HFFc6 (cell line): ENCODE data around the gene OR1I1. TPM values are rescaled to one million over a fixed set of nuclear protein-coding genes. Genes with fewer than 3 reads are reported as not detected.

Source experiments
- DNase-seq: peaks from one replicate; pipeline ENCODE4 v3.0.0-alpha.2; 2018
- H3K27ac Mint-ChIP-seq: 2 replicates; pipeline ENCODE4 v1.8.0; 2020; ENCODE audit warnings: mild to moderate bottlenecking, mixed read lengths
- H3K27me3 Mint-ChIP-seq: 2 replicates; pipeline ENCODE4 v1.8.0; 2021; ENCODE audit warnings: mild to moderate bottlenecking, moderate library complexity, mixed read lengths; ENCODE audit not compliant: insufficient read depth
- H3K36me3 Mint-ChIP-seq: 2 replicates; pipeline ENCODE4 v1.8.0; 2021; ENCODE audit warnings: low read depth, mixed read lengths
- H3K4me1 Mint-ChIP-seq: 2 replicates; pipeline ENCODE4 v1.8.0; 2020; ENCODE audit warnings: low read depth, mixed read lengths
- H3K4me3 Mint-ChIP-seq: 2 replicates; pipeline ENCODE4 v1.8.0; 2020; ENCODE audit warnings: mild to moderate bottlenecking, moderate library complexity, mixed read lengths
- H3K9me3 Mint-ChIP-seq: 2 replicates; pipeline ENCODE4 v1.8.0; 2020; ENCODE audit warnings: mild to moderate bottlenecking, mixed read lengths
- total RNA-seq, 6 experiments: library from RNA; stranded (reverse); fragmentation: NEBNext Ultra II Directional; extraction: Animal tissue kit (Norgen Biotek cat#: 25700); gene quantifications; 2 replicates in 1 of 6; 3 replicates in 5 of 6; pipeline ENCODE4 v1.2.3, GENCODE V29; 2021
- TF ChIP-seq, protein P1 (sequence below): fragments of 200-600 bp; sonication (generic); IDR thresholded peaks from 2 replicates; pipeline ENCODE4 v1.5.0; 2021; ENCODE audit warnings: antibody characterized with exemption, mild to moderate bottlenecking

The OR1I1 gene
- total RNA-seq, 6 experiments from 2014 or later = not detected

DNA sequence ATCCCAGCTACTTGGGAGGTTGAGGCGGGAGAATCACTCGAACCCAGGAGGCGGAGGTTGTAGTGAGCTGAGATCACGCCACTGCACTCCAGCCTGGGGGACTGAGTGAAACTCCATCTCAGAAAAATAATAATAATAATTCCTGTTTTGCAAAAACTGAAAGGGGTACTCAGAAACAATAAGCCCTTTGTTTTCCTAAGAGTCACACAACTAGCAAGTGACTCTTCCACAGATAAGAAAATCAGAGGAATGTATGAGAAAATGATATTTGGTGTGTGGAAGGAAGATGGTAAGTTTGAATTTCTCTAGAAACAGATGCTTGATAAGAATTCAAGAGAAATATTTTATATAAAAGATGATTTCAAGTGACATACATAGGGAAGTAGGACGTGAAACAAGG, 60.3 kb downstream of the OR1I1 start:
- Mint-ChIP-seq H3K9me3 (peaks cover 24% of the 10 kb centered on the region), H3K27ac (no peak overlapping the region), H3K4me1 (peaks cover 36% of the 10 kb centered on the region), H3K4me3 (no peak overlapping the region), H3K27me3 (peaks cover 5% of the 10 kb centered on the region), H3K36me3 (peaks cover 10% of the 10 kb centered on the region)
- TF ChIP-seq, protein P1, sequence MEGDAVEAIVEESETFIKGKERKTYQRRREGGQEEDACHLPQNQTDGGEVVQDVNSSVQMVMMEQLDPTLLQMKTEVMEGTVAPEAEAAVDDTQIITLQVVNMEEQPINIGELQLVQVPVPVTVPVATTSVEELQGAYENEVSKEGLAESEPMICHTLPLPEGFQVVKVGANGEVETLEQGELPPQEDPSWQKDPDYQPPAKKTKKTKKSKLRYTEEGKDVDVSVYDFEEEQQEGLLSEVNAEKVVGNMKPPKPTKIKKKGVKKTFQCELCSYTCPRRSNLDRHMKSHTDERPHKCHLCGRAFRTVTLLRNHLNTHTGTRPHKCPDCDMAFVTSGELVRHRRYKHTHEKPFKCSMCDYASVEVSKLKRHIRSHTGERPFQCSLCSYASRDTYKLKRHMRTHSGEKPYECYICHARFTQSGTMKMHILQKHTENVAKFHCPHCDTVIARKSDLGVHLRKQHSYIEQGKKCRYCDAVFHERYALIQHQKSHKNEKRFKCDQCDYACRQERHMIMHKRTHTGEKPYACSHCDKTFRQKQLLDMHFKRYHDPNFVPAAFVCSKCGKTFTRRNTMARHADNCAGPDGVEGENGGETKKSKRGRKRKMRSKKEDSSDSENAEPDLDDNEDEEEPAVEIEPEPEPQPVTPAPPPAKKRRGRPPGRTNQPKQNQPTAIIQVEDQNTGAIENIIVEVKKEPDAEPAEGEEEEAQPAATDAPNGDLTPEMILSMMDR = no peak
- no peak for DNase-seq

Other genes with a start within 250 kb of the OR1I1 start
- gene OR7A5, start 247.0 kb upstream of the OR1I1 start, total RNA-seq = not detected
- not detected for gene OR7C1, start 247.0 kb upstream of the OR1I1 start, total RNA-seq
- not detected for gene OR7A10, start 233.3 kb upstream of the OR1I1 start, total RNA-seq
- not detected for gene OR7A17, start 196.1 kb upstream of the OR1I1 start, total RNA-seq
- gene OR7C2, start 140.7 kb upstream of the OR1I1 start, total RNA-seq = not detected
- not detected for gene SLC1A6, start 102.3 kb upstream of the OR1I1 start, total RNA-seq
- not detected for gene CASP14, start 32.7 kb upstream of the OR1I1 start, total RNA-seq
- gene SYDE1, start 25.2 kb downstream of the OR1I1 start, total RNA-seq = 10 to 100 TPM; 88.6 to 96.1 (median 92.0) TPM
- gene NOTCH3, start 118.8 kb downstream of the OR1I1 start, total RNA-seq = 10 to 100 TPM in 4 of 6 experiments, 1 to 10 TPM in 2; 3.4 to 18.0 (median 13.1) TPM
- gene EPHX3, start 150.2 kb downstream of the OR1I1 start, total RNA-seq = under 1 TPM in 3 of 6 experiments, not detected in 3; 0.13 to 0.37 (median 0.14) TPM